NCI-H1930 (cell line): Measurements from ENCODE around the gene PHRF1.

Experiments
- DNase-seq, 2 experiments: peaks; one replicate each; lab custom pipeline; 2025; lab: John Stamatoyannopoulos, UW

PHRF1 gene

GRCh38 chr11:616320-617198 is 40.3 kb downstream of the PHRF1 start:
- no peak for DNase-seq

- no peak for DNase-seq
Observed at GRCh38 chr11:617199-617911, 41.1 kb downstream of the PHRF1 start.

GRCh38 chr11:617912-618682 is 41.8 kb downstream of the PHRF1 start:
- DNase-seq = no peak

- no peak for DNase-seq
Observed at GRCh38 chr11:618856-619627, 42.8 kb downstream of the PHRF1 start.

- no peak for DNase-seq
Observed at GRCh38 chr11:619628-620050, 43.4 kb downstream of the PHRF1 start.

DNA sequence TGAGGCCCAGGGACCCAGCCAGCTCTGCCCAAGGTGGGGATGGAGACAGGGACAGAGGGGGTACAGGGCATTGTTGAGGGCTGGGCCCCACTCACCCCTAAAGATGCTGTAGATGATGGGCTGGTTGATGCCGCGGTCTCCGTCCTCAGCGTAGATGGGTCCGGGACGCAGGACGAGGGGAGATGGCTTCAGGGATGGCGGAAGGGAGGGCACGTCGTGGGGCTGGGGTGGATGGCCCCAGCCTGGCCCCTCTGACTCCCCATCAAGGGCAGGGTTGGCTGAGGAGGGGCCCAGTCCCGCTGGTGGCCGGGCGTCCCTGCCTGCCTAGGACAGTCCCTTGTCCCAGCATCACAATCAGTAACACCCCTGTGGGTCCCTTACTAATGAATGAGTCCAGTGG is 43.9 kb downstream of the PHRF1 start:
- no peak for DNase-seq

- DNase-seq = no peak
Observed at GRCh38 chr11:620935-621814, 44.9 kb downstream of the PHRF1 start.

DNA sequence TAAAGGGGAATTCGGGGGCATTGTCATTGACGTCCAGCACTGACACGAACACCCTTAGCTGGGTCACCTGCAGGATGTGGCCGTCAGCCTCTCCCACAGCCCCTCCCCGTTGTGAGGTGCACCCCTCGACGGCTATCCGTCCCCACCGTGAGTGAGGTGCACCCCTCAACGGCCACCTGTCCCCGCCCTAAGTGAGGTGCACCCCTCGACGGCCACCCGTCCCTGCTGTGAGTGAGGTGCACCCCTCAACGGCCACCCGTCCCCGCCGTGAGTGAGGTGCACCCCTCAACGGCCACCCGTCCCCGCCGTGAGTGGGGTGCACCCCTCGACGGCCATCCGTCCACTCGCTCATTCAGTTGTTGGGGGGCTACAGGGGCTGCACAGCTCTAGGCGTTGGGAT is 45.6 kb downstream of the PHRF1 start:
- DNase-seq = no peak

GRCh38 chr11:623349-623869 is 47.1 kb downstream of the PHRF1 start:
- no peak for DNase-seq

GRCh38 chr11:623999-624704 is 47.9 kb downstream of the PHRF1 start:
- no peak for DNase-seq

DNA sequence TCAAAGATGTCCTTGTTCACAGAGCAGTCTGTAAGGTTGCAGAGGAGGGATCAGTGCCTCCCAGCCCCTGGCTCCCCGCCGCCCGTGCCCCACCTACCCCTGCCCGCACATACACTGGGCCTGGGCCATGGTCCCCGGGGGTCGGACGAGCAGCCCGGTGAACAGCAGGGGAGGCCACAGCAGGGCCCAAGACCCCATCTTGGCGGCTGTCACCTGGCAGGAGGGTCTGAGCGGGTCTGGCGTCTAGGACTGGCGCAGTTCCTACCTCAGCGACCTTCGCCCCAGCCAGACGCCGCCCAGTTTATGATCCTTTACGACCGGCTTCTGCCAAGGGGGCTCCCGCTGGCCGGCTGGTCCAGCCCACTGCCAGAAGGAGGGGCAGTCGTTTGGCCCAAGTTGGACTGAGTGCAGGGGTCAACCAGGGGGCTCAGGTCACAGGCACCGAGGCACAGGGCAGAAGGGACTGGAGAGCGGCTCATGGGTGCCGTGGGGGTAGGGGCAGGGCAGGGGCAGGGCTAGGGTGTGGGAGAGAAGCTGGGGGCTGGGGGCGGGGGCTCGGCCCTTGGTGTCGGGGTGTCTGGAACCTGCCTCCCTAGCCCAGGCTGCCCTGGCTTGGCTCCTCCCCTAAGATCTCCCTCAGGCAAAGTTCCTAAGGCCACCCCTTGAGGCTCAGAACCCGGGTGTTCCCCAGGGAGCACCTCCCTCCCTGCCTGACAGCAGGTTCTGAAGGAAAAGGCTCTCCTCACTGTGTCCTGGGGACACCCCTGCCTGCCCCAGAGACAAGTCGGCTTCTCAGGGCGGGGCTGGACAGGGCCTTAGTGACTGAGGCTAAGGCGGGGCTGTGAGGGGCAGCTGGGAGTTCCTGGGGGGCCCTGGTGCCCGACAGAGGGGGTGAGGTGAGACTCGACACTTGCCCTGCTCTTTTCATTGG is 48.7 kb downstream of the PHRF1 start, which contains the start of gene CDHR5:
Gene CDHR5, minus strand, starts transcription at position 251 of the 931 bp plus-strand sequence. Its CDS starts 53 bp downstream, at position 198.
- no peak for DNase-seq

- no peak for DNase-seq
Observed at GRCh38 chr11:625636-626268, 49.5 kb downstream of the PHRF1 start.

DNA sequence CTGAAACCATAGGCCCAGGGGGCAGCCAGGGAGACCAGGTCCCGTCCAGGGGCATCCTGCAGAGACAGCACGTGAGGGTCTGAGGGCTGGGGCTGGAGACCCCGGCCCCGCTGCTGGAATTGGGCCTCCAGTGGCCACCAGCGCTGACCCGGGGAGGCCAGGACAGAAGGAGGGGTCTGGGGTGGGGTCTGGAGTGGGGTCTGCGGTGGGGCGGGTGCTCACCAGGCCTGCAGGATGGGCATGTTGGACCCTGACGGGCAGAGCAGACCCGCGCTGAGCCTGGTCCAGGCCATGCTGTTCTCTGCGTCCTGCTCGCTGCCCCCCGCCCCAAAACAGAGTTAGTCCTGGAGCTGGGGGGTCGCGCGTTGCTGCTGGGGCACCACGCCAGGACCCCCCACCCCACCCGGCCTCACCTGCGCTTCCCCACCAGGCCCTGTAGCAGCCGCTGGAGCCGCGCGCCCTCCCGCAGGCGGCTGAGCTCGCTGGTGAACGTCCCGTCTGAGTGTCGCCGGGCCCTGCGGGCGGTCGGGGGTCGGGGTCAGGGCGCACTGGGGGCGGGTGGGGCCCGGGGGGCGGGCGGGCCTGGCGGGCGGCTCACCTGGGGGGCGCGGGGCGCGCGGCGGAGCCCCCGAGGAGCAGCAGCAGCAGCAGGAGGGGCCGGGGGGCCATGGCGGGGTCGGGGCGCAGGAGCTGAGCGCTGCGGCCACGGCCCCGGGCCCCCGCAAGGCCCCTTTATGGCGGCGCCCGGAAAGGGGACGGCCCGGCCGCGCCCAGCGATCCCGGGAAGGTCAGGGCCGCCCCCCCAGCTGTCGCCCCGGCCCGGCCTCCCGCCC is 50.4 kb downstream of the PHRF1 start, which contains the start of gene SCT:
Gene SCT, minus strand, starts transcription at position 707 of the 833 bp plus-strand sequence. Its CDS starts 38 bp downstream, at position 669.
- DNase-seq = no peak

GRCh38 chr11:627308-627576 is 51.0 kb downstream of the PHRF1 start:
- DNase-seq = no peak

- DNase-seq = no peak
Observed at GRCh38 chr11:628056-628455, 51.8 kb downstream of the PHRF1 start.

- no peak for DNase-seq
Observed at GRCh38 chr11:629237-629583, 52.9 kb downstream of the PHRF1 start.

GRCh38 chr11:630871-631270 is 54.6 kb downstream of the PHRF1 start:
- no peak for DNase-seq
